GM12865 (cell line): ENCODE results near the gene MFAP1.

Source experiments
- DNase-seq: peaks from one replicate; pipeline ENCODE4 v3.0.0; 2010; ENCODE audit warnings: low read depth
- H3K4me3 ChIP-seq: 2 replicates; pipeline ENCODE4 v1.5.1; 2011; ENCODE audit warnings: mild to moderate bottlenecking, low read depth, low read length, control low read depth
- TF ChIP-seq, protein P1 (sequence below): IDR thresholded peaks from 2 replicates; pipeline ENCODE4 v1.5.1; 2011; ENCODE audit warnings: low read length, control low read depth, low read depth, inconsistent platforms; ENCODE audit not compliant: insufficient read depth; ENCODE audit errors: missing control alignments

MFAP1 gene

DNA sequence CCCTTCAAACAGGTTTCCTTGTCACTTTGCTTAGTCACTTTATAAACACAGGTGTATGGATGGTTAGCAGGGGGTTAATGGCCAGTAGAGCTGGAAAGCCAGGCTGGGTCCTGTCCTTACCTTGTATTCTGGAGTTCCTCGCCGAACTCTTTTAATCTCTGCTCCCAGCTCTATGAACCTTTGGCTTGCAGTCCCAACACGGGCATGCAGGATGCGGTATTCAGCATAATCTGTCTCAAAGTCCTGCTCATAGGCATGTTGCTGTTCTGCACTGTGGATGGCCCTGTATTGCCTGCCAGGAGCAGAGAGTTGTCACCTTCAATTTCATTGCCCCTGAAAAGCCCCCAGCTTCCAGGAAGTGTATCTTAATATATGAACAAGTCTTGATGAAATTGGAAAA lies 50.4 kb downstream of the MFAP1 start:
- no peak for DNase-seq
- H3K4me3 ChIP-seq, result no peak overlapping the region
- TF ChIP-seq, protein P1, sequence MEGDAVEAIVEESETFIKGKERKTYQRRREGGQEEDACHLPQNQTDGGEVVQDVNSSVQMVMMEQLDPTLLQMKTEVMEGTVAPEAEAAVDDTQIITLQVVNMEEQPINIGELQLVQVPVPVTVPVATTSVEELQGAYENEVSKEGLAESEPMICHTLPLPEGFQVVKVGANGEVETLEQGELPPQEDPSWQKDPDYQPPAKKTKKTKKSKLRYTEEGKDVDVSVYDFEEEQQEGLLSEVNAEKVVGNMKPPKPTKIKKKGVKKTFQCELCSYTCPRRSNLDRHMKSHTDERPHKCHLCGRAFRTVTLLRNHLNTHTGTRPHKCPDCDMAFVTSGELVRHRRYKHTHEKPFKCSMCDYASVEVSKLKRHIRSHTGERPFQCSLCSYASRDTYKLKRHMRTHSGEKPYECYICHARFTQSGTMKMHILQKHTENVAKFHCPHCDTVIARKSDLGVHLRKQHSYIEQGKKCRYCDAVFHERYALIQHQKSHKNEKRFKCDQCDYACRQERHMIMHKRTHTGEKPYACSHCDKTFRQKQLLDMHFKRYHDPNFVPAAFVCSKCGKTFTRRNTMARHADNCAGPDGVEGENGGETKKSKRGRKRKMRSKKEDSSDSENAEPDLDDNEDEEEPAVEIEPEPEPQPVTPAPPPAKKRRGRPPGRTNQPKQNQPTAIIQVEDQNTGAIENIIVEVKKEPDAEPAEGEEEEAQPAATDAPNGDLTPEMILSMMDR, result no peak

DNA sequence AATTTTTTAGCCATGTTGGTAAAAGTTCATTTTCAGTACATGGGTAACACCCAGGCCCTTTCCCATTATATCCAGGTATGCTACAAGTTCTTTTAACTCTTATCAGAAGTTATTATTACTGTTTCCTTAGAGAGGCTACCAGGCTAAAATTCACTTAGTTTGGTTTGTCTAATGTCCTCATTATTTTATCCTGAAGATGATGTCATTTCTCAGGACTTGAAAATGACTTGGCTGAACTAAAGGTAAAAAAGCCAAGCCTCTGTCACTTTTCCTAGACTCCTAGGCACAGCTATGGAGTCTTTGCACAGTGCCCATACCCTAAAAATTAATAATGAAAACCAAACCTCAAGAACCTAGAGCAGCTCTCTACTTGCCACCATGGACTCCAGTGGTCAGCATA lies 51.9 kb downstream of the MFAP1 start:
- DNase-seq, result no peak
- no peak overlapping the region for H3K4me3 ChIP-seq
- TF ChIP-seq, protein P1, result no peak

DNA sequence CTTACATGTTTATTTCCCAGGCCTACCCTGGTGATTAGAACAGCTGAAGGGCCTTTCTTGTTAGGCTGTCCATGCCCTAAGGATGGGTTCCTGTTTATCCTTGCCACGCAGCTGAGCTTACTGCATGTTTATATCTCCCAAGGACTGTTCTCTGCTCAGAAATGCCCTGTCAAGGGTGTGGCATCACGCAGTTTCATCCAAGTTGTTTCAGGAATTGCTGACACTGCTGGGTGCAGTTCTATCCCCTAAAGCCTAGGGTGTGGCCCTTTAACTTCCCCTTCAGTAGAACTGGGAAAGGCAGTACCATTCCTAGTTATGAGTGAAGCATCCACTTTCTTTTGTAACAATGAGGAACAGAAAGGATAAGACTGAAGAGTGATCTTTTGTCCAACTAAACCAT lies 52.7 kb downstream of the MFAP1 start:
- no peak for DNase-seq
- no peak overlapping the region for H3K4me3 ChIP-seq
- TF ChIP-seq, protein P1, result no peak

DNA sequence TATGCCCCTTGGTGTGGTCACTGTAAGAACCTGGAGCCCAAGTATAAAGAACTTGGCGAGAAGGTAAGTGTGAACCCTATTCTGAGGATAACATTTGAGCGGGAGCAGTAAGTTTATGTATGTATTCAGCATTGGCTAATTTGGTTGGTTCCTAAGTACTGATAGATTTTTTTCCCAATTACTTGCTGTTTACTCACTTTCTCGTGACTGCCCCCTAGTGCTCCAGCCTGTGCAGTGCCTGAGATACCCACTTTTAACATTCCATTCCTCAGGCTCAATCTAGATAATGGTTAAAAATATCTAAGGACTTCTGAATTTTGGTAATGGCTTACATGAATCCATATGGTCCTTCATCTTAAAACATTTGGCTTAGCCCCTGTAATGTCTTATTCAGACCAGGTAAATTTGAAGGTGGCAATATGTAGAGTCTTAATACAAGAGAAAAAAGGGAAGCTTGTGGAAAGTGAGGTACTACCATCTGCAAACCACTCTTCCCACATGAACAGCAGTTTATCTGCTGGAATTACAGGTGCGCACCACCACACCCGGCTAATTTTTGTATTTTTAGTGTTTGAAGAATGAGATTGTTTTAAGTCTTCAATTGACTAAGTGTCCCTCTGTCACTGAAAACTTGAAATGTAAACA lies 54.8 kb downstream of the MFAP1 start:
- TF ChIP-seq, protein P1, result peak; percentile 80
- peak; percentile 68 for DNase-seq
- no peak overlapping the region for H3K4me3 ChIP-seq

DNA sequence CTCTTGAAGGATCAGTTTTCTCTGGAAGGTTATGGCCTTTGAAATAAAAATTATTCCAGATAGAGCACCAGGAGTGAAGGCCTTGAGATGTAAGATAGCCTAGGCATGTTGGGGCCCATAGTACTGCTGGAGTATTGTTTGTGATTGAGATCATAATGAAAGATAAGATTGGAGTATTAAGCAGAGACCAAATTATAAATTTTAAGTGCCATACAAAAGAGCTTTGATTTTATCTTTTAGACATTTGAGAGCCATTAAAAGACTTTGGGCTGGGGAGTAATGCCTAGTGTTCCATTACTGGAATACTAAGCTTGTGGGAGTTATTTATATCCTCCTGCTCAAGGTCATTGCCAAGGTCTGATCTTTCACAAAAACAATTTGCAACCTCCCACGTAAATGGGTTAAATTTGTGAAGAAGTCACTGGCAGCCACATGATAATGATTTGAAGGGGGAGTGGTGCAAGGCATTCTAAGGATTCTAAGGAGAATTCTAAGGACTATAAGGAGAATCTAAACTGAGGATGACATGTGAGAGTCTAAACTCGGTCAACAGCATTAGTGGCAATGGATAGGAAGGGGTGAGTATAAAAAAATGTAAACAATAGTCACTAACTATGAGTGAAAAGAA lies 60.6 kb downstream of the MFAP1 start:
- TF ChIP-seq, protein P1, result no peak
- no peak for DNase-seq
- H3K4me3 ChIP-seq, result no peak overlapping the region

DNA sequence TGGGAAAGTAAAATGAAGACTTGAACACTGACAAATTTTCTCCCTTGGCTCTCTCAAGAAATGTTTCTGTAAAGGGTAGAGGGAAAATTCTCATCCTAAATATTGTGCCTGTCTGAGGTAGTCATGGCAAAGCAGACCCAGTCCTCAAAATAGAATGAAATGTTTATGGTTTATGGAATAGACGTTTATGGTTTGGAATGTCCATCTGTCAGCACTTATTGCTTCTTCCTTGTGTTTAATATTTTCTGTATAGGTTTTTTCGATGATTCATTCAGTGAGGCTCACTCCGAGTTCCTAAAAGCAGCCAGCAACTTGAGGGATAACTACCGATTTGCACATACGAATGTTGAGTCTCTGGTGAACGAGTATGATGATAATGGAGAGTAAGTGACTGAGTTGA lies 61.7 kb downstream of the MFAP1 start:
- no peak for DNase-seq
- TF ChIP-seq, protein P1, result no peak
- H3K4me3 ChIP-seq, result no peak overlapping the region
